ENCODE measurements around the gene GABRA4.

The GABRA4 gene

DNA sequence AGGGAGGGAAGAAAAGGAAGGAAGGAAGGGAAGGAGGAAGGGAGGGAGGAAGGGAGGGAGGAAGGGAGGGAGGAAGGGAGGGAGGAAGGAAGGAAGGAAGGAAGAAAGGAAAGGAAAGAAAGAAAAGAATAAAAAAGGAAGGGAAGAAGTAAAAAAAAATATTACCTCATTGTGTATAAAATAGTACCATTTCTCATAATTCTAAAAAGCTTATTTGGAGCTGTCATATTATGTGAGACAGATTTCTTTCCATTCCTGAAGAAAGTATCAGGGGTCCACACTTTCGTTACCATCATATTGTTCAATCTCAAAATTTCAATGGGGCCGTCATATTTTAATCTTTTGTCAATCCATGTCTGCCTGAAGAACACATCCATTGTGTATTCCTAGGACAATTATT is 16.1 kb downstream of the GABRA4 start:
- DNase-seq = no peak

DNA sequence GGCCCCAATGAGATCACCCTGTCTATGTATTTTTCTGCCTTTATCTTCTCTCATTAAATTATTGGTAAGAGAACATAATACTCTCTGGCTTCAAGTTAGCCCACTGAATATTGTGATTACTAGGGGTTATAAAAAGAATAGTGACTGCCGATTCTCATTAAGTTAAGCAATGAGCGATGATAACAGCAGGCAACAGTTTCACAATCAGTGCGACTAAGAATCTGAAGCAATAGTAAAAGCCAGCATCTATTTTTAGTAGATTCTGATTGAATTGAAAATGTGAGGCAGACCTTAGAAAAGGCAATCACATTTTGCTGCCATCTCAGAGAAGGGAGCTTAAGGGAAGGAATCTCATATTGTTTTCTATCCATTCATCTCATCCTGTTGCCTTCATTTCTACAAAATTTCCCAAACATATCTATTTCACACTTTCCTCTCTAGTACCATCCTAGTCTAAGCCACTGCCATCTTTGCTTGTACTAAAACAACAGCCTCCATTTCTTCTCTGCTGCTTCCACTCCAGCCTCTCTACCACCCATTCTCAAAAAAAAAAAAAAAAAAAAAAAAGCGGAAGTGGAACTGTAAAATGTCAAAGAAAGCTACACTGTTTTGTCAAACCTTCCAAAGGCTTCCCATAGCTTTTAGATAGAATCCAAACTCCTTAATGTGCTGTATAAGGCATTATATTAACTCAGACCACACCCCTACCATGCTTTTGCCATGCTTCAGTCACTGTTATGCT is 17.4 kb downstream of the GABRA4 start:
- DNase-seq = no peak

DNA sequence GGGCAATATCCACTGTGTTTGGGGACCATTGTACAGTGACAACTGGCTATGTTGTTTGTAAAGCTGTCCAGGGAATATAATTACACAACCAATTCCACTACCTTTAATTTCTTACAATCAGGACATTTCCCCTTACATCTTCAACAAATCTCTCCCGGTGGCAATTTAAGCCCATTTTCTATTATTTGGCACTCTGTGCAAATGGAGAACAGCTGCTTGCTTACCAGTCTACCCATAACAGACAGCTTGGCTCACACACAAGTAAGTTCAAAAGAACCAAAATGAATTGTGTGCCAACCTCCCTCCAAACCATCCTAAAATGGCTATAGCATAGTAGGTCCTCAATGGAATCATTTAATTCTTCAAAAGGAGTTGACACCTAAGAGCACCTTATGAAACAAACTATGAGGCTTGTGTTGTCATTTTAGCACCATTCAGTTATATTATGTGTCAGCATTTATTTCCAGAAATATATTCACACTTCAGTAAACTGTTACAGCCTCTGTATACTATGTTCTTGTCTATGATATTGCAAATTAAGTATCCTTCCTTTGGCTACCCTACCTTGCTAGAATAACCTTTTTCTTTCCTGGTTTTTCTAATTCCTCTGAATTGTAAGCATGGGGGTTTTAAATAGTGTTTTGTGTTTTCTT is 18.4 kb downstream of the GABRA4 start:
- DNase-seq = no peak

DNA sequence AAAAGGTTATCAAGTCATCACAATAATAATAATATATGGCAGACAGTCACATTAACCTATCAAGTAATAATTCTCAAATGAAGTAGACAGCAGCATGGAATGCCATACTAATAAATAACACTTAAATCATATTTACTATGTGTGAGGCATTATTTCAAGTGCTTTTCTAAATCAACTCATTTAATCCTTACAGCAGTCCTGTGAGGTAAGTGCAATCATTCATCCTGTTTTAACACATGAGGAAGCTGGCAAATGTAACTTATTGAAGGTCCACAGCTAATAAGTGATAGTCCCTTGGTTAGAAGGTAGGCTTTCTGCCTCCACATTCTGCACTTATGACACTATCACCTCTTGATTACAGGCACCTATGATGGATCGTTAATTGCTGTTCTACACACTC is 24.5 kb downstream of the GABRA4 start:
- no peak for DNase-seq

DNA sequence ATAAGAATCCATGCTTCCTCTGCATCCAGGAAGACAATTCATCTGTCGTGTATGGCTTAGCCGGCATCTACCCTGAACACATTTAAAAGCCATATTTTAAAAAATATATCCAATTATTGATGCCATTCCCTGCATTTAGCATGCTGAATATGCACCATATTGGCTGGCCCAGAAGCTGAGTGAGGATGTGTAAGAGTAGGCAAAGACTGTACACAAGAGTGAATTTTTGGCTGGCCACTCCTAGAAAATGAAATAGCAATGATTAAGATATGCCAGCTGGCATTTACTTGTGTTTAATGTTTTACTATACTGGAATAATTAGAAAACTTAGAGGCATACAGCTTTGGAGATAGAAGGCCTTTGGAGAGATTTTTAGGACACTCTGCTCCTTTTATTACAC is 25.8 kb downstream of the GABRA4 start:
- DNase-seq = no peak

DNA sequence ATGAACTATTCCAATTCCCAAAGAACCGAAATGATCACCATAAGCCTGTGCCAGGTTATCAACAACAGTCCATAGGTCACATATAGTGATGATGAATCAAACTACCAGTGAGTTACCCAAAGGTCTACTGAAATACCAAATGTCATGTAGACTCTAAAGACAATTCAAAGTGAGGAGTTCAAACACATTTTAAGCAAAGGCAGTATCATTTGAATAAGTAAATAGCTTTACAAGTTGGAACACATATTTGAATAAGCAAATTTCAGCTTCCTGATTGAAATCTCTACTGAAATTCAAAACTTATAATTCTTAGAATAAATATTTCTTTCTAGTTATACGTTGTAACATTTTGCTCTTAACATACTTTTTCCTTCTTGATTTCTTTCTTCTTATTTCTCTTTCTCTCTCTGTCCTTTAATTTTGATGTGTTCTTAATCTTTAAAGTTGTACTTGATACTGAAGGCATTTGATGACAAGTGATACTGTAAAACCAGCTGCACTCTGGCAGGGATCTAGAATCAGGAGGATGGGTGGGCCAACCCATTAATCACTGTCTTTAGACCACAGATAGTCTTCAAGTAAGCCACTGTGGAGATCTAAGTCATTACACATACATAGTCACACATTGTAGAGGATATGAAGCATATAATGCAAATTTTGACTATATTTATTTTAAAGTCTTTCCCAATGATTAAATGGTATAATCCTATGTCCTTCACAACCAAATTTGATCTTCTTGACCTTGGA is 34.5 kb downstream of the GABRA4 start:
- no peak for DNase-seq

DNA sequence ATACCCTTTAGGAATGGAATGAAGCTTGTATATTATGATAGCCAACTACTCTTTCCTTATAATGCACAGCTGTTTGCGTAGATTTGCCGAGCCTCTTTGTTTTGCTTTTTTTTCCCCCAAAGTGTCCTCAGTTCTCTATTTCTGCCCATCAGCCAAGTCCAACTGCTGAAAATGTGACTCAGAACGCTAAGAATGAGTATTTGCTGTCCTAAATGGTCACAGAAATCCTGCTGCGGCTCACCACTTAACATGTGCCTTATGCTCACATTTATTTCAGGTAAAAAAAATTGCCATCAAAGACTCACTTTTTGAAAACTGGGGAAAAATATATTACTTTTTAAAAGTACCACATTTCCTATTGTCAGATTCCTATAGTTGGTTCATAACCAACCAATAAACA is 36.9 kb downstream of the GABRA4 start:
- DNase-seq = no peak

DNA sequence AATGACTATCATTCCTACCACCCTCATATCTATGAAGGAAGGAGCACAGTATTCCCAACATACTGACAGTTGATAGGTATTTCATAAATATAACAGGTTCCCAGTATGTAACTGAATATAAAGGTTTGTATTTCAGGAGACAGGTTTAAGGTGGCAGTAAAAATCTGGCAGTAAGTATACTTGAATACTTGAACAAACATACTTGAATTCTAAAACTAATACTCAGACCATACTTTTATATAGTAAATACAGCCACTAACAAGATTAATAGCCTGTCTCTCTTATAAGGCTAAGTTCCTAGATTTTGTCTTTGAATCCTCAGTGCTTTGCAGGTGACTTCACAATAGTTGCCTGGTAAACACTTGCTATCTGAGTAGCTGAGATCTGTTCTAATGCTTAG is 37.8 kb downstream of the GABRA4 start:
- no peak for DNase-seq

DNA sequence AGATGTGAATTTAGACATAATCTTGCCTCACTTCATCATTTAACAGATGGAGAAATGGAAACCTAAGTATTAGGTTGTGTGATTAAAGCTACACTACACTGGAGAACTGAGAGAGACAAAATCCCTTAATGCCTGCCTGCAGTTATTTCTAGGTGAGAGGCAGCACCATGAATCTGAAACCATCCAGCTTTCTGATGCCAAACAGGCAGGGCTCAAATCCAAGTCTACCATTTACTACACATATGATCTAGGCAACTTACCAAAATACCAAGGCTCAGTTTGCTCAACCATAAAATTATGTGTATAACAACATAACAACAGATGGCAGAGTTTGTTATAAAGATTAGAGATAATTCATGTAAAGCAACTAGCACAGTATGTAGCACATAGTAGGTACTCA is 38.7 kb downstream of the GABRA4 start:
- DNase-seq = no peak

DNA sequence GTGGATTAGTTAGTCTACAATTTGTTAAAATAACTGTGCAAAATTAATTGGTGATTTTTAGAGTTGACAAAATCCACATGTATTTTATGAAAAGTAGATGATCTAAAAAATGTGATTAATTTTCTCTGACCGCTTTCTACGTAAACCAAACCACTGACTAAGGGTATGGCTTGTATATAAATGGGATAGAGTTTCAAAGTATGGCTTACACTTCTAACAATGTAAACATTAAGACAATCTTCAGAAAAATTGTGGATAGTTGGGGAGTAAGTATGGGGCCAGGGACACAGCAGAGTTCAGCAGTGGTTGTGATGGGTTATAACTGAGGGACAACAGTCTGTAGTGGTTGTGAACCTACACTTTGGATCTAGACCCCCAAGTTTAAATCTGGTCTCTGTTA is 39.8 kb downstream of the GABRA4 start:
- no peak for DNase-seq

DNA sequence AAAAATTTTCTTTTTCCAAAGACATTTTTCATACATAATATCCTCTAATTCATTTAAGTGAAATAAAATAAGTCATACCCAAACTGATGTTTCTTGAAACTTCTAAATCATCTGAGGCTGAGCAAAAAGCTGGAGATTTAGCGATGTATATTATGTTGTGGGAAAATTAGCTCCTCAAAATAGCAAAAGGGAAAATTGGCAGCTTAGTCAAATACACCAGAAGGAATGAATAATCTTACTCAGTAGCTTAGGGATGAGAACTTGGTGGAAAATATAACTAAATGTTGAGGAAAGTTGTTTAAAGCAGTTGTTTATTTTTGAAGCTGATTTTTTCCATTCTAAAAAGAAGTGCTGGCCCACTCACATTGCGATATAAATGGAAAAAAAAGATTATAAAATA is 40.9 kb downstream of the GABRA4 start:
- no peak for DNase-seq

DNA sequence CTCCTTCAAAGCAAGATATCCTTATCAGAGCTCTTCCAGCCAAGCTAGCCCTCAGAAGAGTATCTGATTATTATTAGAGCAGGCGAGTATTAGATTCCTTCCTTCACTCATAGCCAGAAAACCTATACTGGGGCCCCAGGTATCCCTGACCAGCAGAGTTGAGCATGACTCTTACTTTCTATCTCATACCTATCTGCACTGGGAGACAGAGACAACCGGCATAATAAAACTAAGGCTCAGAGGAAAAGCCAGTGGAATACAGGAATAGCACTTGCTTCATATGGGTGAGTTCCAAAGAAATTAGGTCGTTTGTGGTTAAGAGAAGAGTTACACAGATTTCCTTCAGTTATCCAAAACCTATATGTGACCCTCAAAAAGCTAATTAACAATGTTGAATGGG is 42.6 kb downstream of the GABRA4 start:
- no peak for DNase-seq

DNA sequence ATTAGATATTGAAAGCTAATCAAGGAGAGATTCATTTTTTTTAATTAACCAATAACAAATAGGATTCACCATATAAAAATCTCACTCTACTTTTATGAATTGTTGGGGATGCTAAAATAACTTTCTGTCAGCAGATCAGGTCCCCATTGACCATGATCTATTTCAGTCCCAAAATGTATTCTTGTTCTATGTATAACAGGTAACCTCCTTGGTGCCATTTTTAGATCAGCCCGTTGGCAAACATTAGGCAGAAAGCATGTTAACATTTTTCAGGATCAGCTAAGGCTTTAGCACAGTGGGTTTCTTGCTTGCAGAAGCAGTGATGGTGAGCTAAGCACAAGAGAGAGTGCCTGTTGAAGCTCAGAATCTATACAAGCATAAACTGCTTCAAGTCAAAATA is 43.6 kb downstream of the GABRA4 start:
- no peak for DNase-seq

DNA sequence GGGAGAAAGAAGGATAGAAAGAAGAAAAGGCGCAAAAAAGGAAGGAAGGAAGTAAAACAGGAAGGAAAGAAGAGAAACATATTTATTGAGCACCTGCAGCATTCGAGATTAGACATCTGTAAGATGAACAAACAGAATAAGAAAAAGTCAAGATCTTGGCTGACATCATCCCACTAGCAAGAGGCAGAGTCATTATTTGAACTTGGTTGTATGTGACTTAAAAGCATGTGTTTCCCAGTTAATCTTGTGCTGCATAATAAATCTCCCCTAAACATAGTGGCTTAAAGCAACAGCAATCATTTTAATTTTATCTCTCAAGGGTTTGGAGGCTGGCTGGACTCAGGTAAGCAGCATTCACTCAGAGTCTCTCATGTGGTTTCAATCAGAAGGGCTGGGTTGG is 45.8 kb downstream of the GABRA4 start:
- no peak for DNase-seq

DNA sequence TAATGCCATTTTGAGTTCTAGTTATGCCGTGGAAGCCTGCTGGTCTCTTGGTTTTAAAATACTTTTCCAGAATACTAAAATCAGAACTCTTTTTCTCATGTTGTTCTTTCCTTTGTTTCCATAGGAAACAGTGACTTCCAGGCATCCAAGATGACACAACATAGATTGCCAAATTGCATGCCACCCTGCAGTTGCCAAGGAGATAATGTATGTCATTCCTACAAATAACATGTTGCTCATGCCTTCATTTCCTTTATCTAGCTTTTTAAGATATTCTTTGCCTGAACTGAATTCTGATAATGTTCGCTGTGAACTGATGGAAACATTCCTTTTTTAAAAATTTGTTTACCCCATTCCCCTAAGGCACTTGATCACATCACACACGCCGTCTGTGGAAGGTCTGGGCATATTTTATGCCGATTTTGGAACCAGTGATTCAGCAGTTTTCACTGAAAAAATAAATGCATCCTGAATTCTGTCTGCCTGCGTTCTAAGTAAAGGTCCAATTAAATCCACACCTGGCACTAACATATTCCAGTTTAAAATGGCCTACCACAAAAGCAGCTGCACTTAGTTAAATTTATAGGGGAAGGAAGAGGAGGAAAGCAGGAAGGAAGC is 46.4 kb downstream of the GABRA4 start:
- no peak for DNase-seq

DNA sequence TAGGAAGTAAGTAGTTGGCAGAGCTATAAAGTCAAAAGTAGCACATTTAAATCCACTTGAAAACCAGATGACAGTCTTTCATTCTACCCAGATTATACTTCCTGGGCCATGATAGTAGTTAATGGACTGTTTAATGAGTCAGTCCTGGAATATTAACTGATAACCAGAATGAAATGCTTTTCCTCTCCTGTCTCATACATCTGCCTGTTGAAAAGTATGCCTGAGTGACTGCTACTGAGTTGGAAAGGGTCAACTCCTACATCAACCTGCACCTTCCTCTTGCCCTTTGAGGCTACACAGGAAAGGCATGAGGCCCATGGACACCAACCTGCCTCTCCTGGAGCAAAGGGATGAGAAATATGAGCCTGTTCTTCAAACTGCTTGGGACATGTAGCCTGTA is 48.3 kb downstream of the GABRA4 start:
- no peak for DNase-seq

DNA sequence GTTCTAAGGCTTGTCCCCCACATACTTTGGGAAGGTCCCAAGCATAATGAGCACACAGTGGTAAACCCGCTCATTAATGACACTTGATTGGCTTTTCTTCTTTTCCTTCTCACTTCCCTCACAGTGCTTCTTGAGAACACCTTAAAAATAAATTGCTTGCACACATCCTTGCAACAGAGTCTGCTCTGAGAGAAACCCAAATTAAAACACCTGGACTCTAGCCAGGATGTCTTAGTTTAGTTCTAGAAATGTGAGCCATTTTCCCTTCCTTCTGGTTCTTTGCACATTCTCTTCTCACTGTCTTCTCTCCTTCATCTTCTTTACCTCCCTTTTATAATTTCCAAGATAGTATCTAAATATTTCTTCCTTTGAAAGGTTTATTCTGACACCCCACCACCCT is 49.0 kb downstream of the GABRA4 start:
- no peak for DNase-seq

DNA sequence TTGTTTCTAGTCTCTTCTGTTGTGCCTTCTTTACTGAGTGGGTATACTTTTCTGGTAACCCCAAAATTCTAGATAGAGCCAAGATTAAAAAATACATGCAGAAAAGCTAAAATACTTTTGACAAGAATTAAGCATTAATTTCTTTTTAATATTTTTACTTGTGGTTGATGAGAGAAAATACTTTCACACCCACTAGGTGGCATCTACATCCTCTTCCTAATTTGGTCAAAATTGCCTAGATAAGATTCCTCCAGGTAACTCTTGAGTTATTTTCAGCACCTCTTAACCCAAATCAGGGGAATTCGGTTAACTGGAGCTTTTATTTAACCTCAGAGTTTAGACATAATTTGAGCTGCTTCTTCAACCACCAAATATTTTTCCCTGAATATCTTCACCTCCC is 55.9 kb downstream of the GABRA4 start:
- DNase-seq = no peak

DNA sequence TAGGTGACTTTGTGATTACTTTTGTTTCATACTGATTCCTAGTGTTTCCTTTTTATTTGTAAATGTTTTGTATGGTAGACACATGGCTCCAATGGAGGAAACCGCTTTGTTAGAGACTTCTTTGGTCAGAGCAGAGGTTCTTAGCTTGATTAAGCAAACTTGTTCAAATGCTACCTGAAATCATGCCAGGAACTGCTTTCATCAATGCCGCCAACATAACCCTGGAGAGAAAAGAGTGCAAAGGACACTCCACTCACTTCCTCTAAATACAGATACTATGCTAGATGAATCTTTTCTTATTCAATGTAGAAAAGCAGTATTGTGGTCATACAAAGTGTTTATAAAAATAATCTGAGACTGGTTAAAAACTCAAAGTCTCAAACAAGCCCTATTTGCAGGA is 58.7 kb downstream of the GABRA4 start:
- DNase-seq = no peak

DNA sequence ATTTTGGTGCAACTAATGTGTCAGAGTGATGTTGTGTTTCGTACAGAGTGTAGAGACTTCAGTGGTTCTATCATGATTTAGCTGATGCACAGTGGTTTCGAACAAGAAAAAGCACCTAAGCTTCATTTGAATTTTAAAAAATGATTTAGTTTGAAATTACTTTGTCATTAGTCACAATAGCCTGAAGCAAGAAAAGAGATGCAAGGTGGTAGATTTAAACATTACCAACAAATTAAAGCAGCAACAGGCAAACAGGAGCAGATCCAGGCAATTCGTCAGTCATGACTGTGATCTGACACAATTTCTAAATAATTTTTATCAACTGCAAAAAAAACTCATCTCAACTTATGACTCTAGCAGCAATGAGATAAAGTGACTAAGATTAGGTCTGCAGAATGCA is 59.7 kb downstream of the GABRA4 start:
- no peak for DNase-seq

DNA sequence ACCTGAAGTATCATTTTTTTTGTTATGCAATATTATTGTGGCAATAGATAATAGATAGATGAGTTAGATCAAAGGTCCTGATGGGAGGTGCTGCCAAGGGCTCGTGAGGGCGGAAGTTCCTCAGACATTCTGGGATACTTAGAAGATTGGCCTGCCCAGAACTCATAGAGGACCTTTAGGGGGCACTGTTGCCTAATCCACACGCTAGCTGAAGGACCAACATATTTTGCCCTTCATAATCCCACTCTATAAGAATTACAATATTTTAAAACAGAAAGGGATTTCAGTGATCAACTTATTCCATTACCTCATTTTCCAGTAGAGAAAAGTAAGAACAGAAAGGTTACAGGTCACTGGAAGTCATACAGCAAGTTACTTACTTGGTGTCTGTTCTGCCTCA is 61.4 kb downstream of the GABRA4 start:
- DNase-seq = peak; percentile 3

DNA sequence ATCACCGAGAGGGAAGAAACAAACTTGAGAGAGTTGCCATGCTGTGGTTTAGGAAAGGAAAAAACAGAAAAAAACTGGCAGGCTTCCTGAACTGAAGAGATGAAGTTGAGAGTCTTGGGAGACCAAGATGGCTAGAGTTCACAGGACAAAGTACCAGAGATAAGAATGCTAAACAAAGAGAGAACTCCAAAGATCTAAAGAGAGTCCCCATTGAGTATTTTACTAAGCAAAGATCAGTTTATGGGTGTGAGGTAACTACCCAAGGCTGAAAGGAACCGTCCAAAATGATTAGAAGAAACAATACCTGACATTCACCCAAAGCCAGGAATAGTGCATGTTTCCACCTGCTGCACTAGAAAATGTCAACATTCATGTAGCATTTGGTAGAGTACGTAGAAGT is 62.5 kb downstream of the GABRA4 start:
- no peak for DNase-seq

DNA sequence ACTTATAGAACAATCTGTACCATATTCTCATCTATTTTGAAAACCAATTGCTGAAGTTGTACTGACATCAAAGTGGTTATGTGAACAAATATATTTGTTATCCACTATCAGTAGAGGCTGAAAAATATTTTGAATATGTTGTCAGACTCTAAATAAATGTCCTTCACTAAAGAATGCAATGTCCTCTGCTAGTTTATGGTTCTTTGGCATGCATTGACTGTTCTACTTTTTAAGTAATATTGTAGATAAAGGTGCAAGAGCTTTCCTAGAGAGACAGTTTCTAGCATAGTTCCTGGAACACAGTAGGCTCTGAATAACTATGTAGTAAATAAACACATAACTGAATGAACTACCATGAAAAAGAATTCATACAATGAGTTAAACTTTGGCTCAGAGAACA is 66.2 kb downstream of the GABRA4 start:
- DNase-seq = no peak
